SW 1271 (cell line): ENCODE measurements around the gene PDE6A.

Experiments
- DNase-seq, 2 experiments: peaks; one replicate each; lab custom pipeline; 2025; lab: John Stamatoyannopoulos, UW

Gene PDE6A

DNA sequence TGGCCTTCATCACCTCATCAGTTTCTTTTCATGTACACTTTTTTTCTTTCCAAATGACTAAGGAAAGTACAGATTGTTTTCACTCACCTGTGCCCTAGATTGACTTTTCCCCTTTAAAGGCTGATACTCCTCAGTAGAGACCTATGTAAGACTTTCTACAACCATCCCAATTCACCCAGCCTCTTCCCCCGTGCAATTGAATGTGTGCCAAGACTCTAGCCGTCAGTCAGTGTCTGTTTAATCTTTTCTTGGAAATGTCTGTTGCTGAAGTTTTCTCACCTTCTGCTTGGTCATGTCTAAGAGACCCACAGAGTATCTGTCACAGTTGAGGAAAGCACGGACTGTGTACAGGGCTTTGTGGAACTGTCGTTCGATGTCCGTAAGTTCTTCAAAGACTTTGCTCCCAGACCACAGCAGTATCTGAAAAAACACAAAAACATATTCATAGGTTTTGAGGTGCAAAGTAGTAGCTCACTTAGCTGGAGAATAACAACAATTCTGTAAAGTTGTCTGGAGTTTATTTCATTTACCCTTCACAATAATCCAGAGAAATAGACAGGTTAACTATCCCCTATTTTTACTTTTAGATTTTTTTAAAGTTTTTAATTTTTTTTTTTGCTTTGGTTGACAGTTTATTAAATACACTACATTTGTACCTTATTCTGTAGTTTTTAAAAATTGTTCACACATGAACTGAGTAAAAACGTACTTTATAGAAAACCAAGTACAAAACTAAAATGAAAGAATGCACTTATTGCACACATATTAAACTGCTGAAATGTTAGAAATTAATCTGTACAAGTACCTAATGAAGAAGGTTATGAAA is 13.6 kb downstream of the PDE6A start:
- DNase-seq, result no peak

DNA sequence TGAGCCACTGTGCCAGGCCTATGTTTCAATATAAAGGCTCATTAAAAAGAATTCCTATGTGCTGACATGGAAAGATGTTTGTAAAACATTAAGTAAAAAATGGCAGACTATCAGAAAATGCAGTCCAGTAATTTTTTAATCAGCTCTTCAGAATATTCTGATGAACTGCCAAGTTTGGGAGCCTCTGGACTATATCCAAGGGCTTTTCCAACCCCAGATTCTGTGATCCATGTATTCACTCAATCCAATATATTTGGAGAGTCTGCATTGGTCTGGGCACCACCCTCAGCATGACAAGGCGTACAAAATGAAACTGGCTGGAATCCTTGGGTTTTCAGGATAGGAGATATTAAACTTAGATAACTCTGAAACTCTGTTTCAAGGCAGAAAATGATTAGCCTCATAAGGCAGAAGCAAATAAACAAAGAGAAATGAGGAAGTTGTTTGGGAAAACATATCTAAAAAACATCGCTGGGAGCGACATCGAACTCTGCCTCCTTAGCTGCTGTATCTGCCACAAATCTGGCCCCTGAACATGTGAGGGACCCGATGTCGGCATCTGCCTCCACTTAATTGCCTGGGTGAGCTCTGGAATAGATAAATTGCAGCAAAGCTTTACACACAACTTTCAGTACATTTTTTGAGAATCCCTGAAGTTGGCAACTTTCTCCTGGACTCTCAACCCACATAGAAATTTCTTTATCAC is 14.4 kb downstream of the PDE6A start:
- DNase-seq, result no peak

- no peak for DNase-seq
Observed at GRCh38 chr5:149924486-149924885, 20.1 kb downstream of the PDE6A start.

GRCh38 chr5:149922950-149923349 is 21.6 kb downstream of the PDE6A start:
- DNase-seq, result no peak

DNA sequence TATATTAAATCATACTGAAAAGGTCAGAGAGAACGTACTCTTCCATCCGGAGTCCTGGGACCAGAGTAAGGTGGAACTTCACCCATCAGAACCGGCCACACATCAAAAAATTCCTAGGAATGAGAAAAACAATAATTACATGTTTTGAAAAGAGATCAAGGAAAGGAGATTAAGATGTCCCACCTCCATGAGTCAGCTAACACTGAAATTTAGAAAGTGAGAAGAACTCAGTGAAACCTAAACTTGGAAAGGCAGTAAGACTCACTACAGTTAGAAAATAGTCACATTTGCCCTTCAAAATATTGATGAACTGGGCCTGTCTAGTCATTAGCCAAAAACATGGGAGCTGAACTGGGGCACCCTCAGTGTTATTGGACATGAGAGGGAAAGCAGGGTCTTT is 23.0 kb downstream of the PDE6A start:
- no peak for DNase-seq

DNA sequence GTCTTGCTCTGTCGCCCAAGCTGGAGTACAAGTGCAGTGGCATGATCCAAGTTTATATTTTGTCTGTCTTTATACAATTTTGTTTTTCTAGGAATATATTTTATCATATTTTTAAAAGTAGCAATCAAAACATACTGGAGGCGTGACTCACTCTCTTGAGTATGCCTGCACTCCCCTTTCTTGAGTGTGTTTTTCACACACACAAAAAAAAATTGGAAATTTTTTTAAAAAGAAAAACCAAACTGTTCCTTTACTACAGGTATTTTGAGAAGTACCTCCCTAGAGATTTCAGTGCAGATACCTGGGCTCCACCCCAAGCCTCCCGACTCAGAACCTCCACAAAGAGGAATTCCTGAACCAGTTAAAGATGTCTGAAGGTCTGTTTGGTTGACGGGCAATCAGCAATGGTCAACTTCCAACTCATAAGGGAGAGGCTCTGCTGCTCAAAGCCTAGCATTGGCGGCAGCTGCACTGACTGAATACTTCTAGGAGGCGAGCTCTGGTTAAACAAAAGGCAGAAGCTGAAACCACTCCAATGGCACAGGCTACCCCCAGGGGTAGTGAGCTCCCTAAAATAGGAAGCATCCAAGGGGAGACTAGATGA is 27.4 kb downstream of the PDE6A start:
- no peak for DNase-seq

GRCh38 chr5:149916334-149917072 is 28.1 kb downstream of the PDE6A start:
- DNase-seq, result no peak

GRCh38 chr5:149915392-149916260 is 29.0 kb downstream of the PDE6A start:
- no peak for DNase-seq

DNA sequence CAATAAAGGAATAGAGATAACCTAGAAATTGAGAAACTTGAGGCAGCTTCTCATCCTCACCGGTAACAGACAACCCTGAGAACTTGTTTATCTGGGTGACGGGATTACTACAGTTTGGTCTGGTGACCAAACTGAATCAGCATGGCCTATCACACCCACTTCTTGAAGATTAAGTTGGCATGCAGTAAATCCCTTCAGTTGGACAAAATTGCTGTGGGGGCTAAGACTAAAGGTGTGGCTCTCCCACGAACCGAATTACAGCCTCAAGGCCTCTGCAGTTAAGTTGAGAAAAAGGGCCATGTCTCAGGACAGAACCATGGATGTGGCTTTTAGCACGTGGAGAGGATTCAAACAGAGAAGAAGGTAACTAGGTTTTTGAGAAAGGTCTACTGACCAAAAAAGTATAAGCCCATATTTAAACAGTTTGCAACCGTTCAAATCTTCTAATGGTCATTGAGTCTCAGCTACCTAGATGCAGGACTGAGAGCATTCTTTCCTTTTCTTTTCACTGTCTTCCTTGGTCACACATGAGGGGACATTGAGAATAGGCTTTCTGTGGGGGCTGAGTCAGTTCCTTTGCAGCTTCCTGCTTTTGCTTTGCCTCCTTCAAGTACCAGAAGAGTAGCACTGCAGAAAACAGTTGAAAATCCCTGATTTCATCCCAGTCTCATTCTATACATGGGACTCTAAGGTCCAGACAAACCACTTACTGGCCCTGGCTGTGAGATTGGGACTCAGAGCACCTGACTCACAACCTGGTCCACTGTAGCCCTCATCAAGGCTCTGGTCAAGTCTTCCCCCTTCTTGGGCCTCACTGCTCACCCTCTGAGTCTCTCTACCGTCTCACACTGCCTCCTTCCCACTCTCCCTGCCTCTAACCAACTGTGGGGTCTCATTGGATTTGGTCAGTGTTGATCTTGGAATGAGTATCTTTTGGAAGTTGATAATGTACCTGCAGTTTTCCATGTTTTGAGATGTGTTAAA is 30.9 kb downstream of the PDE6A start:
- DNase-seq, result no peak

- DNase-seq, result no peak
Observed at GRCh38 chr5:149912226-149912871, 32.2 kb downstream of the PDE6A start.

- no peak for DNase-seq
Observed at GRCh38 chr5:149911031-149911430, 33.6 kb downstream of the PDE6A start.

DNA sequence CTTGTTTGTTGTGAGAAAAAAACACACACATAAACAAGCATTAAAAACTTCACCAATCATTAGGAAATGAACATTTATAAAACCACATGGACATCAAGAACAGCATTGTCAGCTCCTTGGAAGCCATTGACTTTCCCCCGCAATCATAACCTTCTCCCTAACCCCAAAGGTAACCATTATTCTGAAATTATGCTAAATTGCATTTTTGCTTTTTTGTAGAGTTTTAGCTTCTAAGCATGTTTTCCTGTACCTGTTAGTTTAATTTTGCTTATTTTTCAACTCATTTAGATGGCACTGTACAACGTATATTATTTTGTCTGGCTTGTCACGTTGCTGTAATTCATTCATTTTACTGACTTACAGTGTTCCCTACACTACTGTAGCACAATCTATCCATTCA is 36.8 kb downstream of the PDE6A start:
- no peak for DNase-seq

- no peak for DNase-seq
Observed at GRCh38 chr5:149904977-149905376, 39.6 kb downstream of the PDE6A start.

DNA sequence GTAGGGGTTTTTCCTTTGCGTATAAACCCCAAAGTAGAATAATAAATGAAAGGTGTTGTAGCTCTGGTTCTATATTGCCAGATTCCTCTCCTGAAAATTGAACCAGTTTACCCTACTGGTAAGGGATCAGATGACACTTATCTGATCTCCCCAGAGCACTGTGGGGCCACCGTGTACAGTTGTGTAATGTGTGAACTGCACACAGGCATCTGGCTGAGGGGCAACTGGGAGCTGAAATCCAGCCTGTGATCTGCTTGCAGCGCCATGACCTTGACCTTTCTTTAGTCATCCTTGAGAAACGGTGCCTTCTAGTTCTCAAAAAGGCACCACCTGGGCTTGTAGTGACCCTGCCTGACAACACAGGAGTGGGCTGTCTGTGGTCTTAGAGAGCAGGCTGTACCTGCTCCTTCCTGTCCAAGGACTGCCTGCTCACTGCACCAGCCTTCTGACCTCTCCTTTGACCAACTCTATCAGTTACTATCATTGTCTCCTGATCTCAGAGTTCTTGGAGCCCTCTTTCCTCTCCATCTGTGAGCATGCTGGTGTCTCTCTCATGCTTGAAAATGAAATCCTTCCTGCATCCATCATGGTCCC is 40.2 kb downstream of the PDE6A start:
- no peak for DNase-seq

- no peak for DNase-seq
Observed at GRCh38 chr5:149903404-149903803, 41.2 kb downstream of the PDE6A start.

DNA sequence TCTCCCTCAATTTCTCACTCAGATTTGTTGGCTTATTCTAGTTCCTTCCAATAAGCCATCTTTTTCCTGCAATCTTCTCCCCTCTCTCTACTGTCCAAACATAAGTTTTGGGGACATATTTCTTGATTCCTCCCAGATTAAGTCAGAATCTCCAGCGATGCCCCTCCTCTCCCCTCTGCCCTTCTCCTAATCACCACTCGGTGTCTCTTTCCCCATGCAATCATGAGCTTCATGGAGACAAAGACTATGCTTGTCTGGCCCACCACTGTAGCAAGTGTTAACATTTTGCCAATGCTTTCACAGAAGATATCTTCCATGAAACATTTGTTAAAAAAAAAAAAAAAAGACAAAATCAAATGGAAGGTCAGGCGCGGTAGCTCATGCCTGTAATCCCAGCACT is 42.4 kb downstream of the PDE6A start:
- no peak for DNase-seq

- DNase-seq, result no peak
Observed at GRCh38 chr5:149901511-149901910, 43.1 kb downstream of the PDE6A start.

GRCh38 chr5:149900390-149900789 is 44.2 kb downstream of the PDE6A start:
- DNase-seq, result no peak

GRCh38 chr5:149898811-149899210 is 45.8 kb downstream of the PDE6A start:
- no peak for DNase-seq
